ENCODE data around the gene RBP3. TPM values are rescaled to one million over a fixed set of nuclear protein-coding genes. Genes with fewer than 3 reads are reported as not detected.

Gene RBP3
- total and polyA plus RNA-seq, 2 of the 4 experiments (the other 2 are of a cell fraction): not detected

DNA sequence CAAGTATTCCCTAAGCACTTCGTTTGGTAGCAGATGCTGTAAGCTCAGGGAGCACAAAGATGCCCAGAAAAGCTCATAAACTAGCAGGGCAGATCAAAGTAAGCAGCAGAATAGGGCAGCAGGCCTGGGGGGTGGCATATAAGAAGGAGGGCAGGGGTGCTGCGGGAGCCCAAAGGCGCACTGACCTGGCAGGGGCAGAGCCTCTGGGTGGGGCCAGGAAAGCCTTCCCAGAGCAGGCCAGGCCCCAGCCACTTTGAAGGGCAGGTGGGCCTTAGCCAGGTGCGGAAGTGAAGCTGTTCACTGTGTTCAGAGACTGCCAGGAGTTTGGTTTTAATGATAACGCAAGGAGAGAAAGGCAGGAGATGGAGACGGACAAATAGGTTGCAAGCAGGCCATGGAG, 44.3 kb upstream of the RBP3 start:
- H2BK15ac ChIP-seq (ENCODE audit: low read depth, low read length): no peak overlapping the region
- no peak overlapping the region for H3K56ac ChIP-seq (ENCODE audit: extremely low read depth, insufficient read depth, low read length)
- BruUV-seq (replicated peaks): no TSS peak
- no peak overlapping the region for H4K91ac ChIP-seq (ENCODE audit: insufficient read depth, low read depth, low read length)
- H3K36me3 ChIP-seq (ENCODE audit: control insufficient read depth, insufficient read depth, low read length): no peaks in the 10 kb centered on the region
- TF ChIP-seq CEBPB (IDR thresholded peaks at IDR 0.05; ENCODE audit: low read depth, low read length) (no peak), NFE2L2 (IDR thresholded peaks at IDR 0.05; ENCODE audit: low read depth, low read length) (no peak), BHLHE40 (IDR thresholded peaks at IDR 0.05; ENCODE audit: low read depth, low read length) (no peak), MAFK (IDR thresholded peaks at IDR 0.05; ENCODE audit: low read depth, low read length) (no peak), RAD21 (IDR thresholded peaks at IDR 0.05; ENCODE audit: low read length) (no peak), SMC3 (IDR thresholded peaks at IDR 0.05; ENCODE audit: low read depth, low read length) (no peak), MAZ (IDR thresholded peaks at IDR 0.05; ENCODE audit: borderline replicate concordance, low read depth, low read length) (no peak), FOS (IDR thresholded peaks at IDR 0.05; ENCODE audit: low read depth, low read length) (no peak), MXI1 (IDR thresholded peaks at IDR 0.05; ENCODE audit: borderline replicate concordance, low read depth, low read length) (no peak), POLR2A (IDR thresholded peaks at IDR 0.05; ENCODE audit: low read depth, low read length) (no peak), RFX5 (IDR thresholded peaks at IDR 0.05; ENCODE audit: low read depth, low read length) (no peak), CHD1 (IDR thresholded peaks at IDR 0.05; ENCODE audit: low read depth, low read length) (no peak), RCOR1 (IDR thresholded peaks at IDR 0.05; ENCODE audit: insufficient replicate concordance, low read length) (no peak)
- TF ChIP-seq, protein P1, sequence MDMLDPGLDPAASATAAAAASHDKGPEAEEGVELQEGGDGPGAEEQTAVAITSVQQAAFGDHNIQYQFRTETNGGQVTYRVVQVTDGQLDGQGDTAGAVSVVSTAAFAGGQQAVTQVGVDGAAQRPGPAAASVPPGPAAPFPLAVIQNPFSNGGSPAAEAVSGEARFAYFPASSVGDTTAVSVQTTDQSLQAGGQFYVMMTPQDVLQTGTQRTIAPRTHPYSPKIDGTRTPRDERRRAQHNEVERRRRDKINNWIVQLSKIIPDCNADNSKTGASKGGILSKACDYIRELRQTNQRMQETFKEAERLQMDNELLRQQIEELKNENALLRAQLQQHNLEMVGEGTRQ (IDR thresholded peaks at IDR 0.05; ENCODE audit: low read depth, low read length): no peak
- TF ChIP-seq, protein P2, sequence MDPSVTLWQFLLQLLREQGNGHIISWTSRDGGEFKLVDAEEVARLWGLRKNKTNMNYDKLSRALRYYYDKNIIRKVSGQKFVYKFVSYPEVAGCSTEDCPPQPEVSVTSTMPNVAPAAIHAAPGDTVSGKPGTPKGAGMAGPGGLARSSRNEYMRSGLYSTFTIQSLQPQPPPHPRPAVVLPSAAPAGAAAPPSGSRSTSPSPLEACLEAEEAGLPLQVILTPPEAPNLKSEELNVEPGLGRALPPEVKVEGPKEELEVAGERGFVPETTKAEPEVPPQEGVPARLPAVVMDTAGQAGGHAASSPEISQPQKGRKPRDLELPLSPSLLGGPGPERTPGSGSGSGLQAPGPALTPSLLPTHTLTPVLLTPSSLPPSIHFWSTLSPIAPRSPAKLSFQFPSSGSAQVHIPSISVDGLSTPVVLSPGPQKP (IDR thresholded peaks at IDR 0.05; ENCODE audit: borderline replicate concordance, low read depth, low read length): no peak
- TF ChIP-seq, protein P3, sequence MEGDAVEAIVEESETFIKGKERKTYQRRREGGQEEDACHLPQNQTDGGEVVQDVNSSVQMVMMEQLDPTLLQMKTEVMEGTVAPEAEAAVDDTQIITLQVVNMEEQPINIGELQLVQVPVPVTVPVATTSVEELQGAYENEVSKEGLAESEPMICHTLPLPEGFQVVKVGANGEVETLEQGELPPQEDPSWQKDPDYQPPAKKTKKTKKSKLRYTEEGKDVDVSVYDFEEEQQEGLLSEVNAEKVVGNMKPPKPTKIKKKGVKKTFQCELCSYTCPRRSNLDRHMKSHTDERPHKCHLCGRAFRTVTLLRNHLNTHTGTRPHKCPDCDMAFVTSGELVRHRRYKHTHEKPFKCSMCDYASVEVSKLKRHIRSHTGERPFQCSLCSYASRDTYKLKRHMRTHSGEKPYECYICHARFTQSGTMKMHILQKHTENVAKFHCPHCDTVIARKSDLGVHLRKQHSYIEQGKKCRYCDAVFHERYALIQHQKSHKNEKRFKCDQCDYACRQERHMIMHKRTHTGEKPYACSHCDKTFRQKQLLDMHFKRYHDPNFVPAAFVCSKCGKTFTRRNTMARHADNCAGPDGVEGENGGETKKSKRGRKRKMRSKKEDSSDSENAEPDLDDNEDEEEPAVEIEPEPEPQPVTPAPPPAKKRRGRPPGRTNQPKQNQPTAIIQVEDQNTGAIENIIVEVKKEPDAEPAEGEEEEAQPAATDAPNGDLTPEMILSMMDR (conservative IDR thresholded peaks at IDR 0.05; ENCODE audit: low read depth, low read length): no peak
- H3K79me1 ChIP-seq (ENCODE audit: low read depth in 1 of 2, low read length in 2 of 2): no peaks in the 10 kb centered on the region
- H3K27me3 ChIP-seq (ENCODE audit: control insufficient read depth, insufficient read depth, low read length): peaks cover 82% of the 10 kb centered on the region
- H2BK5ac ChIP-seq (ENCODE audit: low read depth, low read length, poor library complexity, severe bottlenecking): no peak overlapping the region
- no peak overlapping the region for H3K27ac ChIP-seq (ENCODE audit: insufficient read depth, low read length)
- H3K9ac ChIP-seq (ENCODE audit: low read depth, low read length): no peak overlapping the region
- H4K8ac ChIP-seq (ENCODE audit: low read depth in 2 of 2, low read length in 2 of 2): no peak overlapping the region
- no peak overlapping the region for H2BK120ac ChIP-seq (ENCODE audit: low read depth, low read length)
- ChIA-PET POLR2A (ENCODE audit: unreplicated experiment) (no interaction called here), CTCF (interaction anchor here (2.6 kb wide), 1 partner anchor 256 kb away, joined by 9 read pairs; no protein-coding TSS in a partner anchor)
- H3K4me3 ChIP-seq (ENCODE audit: insufficient read depth, low read depth, low read length): no peak overlapping the region
- no peak overlapping the region for H2AFZ ChIP-seq (replicated peaks; ENCODE audit: low read length, poor library complexity)
- no peaks in the 10 kb centered on the region for H3K9me3 ChIP-seq (ENCODE audit: control insufficient read depth, insufficient read depth, low read length)
- dilution Hi-C loops (cut with HindIII; ENCODE audit: low sequenced_read_pairs, unreplicated experiment) (no loop called here), in situ Hi-C loops (cut with MboI; ENCODE audit: low sequenced_read_pairs) (loop anchor here (10.0 kb wide), 1 partner anchor 279 kb away; no protein-coding TSS in a partner anchor), intact Hi-C loops (cut with micrococcal nuclease) (no loop called here)
- ATAC-seq (ENCODE audit: low read depth) (no peak), DNase-seq (no peak)
- no peak overlapping the region for H3K18ac ChIP-seq (ENCODE audit: low read depth, low read length)
- H3K4ac ChIP-seq (ENCODE audit: low read depth, low read length): no peak overlapping the region
- no peak overlapping the region for H2AK5ac ChIP-seq (ENCODE audit: low read depth, low read length)
- H3K23ac ChIP-seq (ENCODE audit: low read depth, low read length): no peak overlapping the region
- no peak overlapping the region for H2AK9ac ChIP-seq (replicated peaks; ENCODE audit: low read depth, low read length, poor library complexity)
- no peaks in the 10 kb centered on the region for H4K20me1 ChIP-seq (ENCODE audit: insufficient read depth, low read length)
- H3K9me1 ChIP-seq (ENCODE audit: insufficient read depth, low read length): no peaks in the 10 kb centered on the region; the same call in 1 of the 2 replicates
- H2BK20ac ChIP-seq (ENCODE audit: low read depth, low read length): no peak overlapping the region
- no peaks in the 10 kb centered on the region for H3K4me1 ChIP-seq (ENCODE audit: control insufficient read depth, insufficient read depth, low read length)
- 69% methylated on average over 2 of the region's 6 CpGs; no CpG with 5 or more reads in 1 of the 2 experiments for WGBS, 2 experiments (ENCODE audit: extremely low coverage in 2 of 2, insufficient read length in 1 of 2)
- H3K4me2 ChIP-seq (ENCODE audit: low read depth, low read length): no peak overlapping the region
- H4K5ac ChIP-seq (ENCODE audit: low read depth, low read length): no peak overlapping the region
- no peak overlapping the region for H3K14ac ChIP-seq (replicated peaks; ENCODE audit: low read depth, low read length)

Data from IMR-90 (cell line).